Activated CD4-positive, CD25-positive, alpha-beta regulatory T cell treated with anti-CD3 and anti-CD28 coated beads, Interleukin-2, amount 50 U/mL, for 24 hours (primary cell): ENCODE data around the gene SOAT1.
"Not testable (repeated sequence)": the region's sequence is repeated elsewhere in the genome, so short reads cannot be mapped to it uniquely, and the experiment has no call there.

Experiments
- ATAC-seq, 2 donors: fragments of 150-1000 bp; cut with Tn5 transposase; one replicate each; pipeline ENCODE4 v1.10.0; 2021; ENCODE audit warnings: mild to moderate bottlenecking in 1 of 2, moderate library complexity in 1 of 2

The SOAT1 gene

DNA sequence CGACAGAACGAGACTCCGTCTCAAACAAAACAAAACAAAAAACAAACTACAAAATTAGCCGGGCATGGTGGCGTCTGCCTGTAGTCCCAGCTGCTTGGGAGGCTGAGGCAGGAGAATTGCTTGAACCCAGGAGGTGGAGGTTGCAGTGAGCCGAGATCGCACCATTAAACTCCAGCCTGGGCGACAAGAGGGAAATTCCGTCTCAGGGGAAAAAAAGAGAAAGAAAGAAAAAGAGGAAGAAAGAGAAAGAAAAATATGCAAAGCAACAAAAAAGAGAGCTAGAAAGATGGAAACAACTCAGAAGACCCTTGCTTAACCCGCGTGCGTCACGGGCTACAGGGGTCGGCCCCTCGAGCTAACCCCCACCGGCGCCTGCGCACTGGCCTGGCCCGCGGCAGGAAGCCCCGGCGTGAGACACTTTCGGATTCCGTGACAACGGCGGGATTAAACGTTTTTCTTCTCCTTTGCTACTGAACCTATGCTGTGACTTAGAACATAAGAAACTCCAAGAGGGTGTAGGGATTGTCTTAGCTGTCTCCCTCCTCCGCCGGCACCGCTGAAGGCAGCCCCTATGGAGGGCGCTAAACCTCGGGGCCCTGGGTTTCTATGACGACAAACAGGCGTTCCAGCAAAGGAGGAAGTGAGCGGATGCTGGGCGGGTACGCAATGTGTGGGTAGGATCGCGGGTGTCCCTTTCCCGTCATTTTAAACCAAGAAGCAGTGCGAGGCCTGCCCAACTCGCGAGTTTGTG, 71.9 kb downstream of the SOAT1 start, which contains the start of gene AXDND1:
TSS of gene AXDND1 (plus strand) at position 630 of the 751 bp plus-strand sequence. CDS start 539 bp downstream, outside the sequence.
- ATAC-seq, result peak; percentile 95 to 96

DNA sequence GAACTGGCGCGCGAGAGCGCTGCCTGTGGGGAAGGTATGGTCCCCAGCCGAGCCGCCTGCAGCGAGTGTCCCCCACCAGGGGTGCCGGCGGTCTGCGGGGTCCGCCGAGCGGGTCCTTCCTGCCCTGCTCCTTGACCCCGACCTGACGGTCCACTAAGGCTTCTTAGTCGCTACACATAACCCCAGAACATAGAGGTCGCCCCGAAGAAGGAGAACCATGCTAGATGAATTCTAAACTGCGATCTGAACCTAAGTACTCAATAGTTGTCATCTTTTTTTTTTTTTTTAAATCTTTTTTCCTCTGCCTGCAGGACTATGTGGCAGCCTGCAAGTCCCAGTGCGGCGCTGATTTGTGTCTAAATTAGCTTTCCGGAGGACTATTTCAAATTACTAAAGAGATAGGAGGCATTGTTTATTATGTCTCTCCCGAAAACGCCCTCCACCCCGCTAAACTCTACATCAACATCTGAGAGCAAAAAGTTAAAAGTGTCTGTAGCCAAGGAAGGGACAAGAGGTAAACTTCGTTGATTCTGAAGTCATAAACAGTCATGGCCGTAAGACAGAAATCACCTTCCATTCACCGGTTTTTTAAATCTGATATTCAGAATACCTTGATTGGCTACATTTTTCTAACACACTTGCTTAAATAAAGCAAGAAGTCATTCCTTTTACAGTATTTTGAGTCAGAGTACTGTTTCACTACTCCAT, 72.7 kb downstream of the SOAT1 start:
- peak in 1 of 2 donors; percentile 2 for ATAC-seq

DNA sequence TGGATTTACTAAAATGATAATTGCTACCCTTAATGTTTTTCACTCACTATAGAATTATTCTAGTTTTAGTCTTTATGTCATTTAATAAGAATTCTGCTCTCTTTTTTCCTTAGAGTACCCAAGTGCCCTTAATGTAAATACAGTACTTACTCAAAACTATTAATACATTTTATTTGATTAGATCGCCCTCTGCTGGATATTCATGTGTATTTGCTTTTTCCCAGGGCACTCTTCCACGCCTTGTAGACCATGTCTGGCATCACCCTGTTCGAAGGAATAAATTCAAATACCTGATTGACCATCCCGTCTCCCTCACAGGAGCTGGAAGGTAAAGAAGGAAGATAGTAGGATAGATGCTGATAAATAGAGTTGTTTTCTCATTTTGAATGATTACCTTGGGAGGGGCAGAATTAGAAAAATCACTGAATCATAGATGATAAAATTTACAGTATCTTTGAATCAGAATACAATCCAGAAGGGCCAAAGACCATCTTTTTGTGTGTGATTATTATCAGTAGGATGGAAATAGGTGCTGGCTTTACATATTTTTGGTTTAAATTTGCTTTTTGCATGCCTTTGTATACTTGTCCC, 76.2 kb downstream of the SOAT1 start:
- no peak for ATAC-seq

DNA sequence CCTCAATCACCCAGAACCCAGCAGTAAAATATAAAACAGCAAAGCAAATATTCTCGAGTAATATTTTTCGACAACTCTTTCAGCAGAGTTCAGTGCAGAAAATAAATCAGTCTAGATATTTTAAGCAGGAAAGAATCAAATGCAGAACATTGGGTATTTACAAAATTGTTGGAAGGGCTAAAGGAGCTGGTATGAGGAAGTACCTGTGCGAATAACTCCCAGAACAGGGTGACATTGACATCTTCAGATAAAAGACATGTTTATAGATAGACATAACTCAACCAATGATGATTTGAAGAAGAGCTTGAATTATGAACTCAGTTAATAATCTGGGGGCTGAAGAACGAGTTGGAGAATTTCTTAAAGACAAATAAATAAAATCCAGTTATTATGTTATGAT, 78.6 kb downstream of the SOAT1 start:
- ATAC-seq, result no peak

DNA sequence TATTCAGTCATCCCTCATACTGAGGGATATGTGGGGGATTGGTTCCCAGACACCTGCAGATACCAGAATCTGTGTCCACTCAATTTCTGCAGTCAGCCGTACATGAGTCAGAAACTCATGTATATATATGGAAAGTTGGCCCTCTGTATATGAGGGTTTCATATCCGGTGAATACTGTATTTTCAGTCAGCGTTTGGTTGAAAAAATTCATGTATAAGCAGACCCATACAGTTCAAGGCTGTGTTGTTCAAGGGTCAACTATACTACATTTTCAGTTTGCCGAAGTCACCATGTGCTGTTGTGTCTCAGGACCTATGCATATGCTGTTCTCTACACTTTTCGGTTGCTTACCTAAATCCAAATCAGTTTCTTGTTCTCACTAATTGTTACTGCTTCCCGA, 82.6 kb downstream of the SOAT1 start:
- ATAC-seq, result no peak

DNA sequence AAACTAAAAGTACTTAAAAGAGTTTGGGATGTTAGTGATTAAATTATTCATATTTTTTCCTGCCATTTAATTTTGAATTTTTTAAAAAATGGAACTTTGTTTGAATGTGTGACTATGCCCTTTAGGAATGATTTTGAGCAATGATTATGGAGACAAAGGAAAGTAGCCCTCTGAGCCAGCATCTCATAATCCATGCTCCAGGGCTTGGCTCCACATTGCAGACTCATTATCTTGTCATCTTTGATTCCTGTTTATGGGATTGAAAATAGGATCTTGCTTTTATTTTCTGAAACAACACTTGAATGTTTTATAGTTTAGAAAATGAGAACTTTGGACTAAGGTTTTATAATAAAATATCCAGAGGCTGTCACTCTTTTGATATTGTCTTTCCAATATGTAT, 86.7 kb downstream of the SOAT1 start:
- ATAC-seq, result no peak

DNA sequence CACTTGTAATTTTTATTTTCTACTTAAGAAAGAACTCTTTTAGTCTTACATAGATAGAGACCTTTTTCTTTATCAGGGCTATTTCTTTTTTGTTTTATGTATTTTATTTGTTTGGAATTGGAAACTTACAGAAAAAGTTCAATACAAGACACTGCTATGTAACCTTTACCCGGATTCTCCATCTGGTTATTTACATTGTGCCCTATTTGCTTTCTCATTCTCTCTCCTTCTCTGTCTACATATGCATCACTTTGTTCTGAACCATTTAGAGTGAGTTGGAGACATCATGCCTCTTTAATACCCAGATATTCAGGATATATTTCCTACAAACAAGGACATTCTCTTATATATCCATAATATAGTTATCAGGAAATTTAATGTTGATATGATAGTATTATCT, 90.4 kb downstream of the SOAT1 start:
- no peak for ATAC-seq

DNA sequence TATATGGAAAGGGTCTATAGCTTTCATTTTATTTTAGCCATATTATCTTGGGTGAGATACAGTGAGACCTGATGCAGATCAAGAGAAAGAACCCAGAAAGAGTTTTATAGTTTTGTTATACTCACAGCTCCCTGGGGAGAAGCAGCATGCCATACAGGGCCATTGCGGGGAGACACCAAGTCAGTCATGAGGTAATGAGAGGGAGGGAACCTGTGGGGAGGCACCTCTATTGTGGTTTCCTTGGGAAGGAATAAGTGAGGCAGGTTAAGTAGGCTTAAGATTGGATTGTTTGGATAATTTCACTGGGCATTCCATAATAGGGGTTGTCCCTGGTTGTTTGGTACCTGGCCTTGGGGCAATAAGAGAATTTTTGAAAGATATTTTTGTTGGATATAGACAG, 91.9 kb downstream of the SOAT1 start:
- ATAC-seq, result no peak

DNA sequence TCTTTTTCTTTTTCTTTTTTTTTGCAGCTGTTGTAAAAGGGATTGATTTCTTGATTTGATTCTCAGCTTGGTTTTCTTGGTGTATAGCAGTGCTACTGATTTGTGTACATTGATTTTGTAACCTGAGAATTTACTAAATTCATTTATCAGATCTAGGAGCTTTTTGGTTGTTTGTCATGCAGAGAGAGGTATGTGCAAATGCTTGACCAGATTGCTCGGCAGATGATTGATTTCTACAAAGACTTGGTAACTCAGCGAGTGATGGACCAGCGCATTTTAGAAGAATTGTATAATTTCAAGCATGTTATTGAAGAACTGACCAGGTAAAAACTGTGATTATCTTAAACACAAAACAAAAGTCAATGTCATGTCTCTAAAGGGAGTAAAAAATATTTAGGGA, 100.1 kb downstream of the SOAT1 start:
- ATAC-seq, result no peak

DNA sequence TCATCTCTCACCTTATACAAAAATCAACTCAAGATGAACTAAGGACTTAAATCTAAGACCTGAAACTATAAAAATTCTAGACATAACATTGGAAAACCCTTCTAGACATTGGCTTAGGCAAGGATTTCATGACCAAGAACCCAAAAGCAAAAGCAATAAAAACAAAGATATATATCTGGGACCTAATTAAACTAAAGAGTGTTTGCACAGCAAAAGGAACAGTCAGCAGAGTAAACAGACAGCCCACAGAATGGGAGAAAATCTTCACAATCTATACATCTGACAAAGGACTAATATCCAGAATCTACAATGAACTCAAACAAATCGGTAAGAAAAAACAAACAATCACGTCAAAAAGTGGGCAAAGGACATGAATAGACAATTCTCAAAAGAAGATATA, 105.8 kb downstream of the SOAT1 start:
- ATAC-seq, result not testable (repeated sequence)
